ENCODE data around the gene GRIK4.

DNA sequence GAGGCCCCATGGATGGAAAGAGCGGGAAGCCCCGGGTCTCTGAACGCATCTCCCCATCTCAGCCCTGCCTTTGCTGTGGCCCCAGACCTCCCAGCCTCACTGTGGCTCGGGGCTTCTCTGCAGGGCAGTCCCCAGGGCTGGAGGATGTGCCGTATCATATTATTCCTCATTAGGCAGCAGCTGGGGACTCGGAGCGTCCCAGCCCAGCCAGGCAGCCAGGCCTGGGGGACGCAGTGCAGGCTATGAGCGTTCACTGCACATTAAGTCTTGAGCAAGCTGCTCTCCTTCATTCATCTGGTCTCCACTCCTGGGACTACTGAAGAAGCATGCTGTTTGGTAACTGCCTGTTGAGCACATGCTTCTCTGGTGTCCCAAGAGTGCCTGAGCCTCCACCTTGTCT is 285.6 kb downstream of the GRIK4 start:
- TF ChIP-seq CTCF (IDR thresholded peaks at IDR 0.05) (no peak), POLR2A (IDR thresholded peaks at IDR 0.05) (no peak)
